Kidney glomerular epithelial cell (primary cell): Measurements from ENCODE around the gene CFAP97.
A peak's percentile ranks its signal among the peaks of the same experiment; 100 is the strongest.
"Not testable (repeated sequence)": the region's sequence is repeated elsewhere in the genome, so short reads cannot be mapped to it uniquely, and the experiment has no call there.

Experiments
- DNase-seq: peaks from one replicate; lab custom pipeline; 2025; lab: John Stamatoyannopoulos, UW

Gene CFAP97

DNA sequence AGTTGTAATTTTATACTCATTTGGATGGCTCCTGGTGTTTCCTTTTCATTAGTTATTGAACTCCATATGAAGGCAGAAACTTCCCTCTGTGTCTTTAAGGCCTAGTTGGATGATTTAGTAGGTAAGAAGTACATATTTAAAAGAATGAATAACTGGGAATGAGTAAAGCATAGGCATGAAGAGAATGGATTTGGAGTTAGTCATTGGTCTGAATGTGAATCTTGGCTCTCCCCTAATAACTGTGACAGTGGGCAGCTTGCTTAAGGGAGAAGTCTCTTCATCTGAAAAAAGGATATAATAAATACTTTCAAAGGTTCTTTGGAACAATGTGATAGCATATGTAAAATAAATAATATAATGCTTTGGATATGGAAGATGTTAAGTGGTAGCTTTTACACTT lies 18.8 kb upstream of the CFAP97 start:
- DNase-seq = peak; percentile 72

DNA sequence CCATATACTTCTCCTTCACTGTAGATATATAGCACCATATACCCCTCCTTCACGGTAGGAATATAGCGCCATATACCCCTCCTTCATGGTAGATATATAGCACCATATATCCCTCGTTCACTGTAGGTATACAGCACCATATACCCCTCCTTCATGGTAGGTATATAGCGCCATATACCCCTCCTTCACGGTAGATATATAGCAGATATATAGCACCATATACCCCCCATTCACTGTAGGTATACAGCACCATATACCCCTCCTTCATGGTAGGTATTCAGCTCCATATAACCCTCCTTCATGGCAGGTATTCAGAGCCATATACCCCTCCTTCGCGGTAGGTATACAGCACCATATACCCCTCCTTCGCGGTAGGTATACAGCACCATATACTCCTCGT lies 18.1 kb upstream of the CFAP97 start:
- DNase-seq = no peak

DNA sequence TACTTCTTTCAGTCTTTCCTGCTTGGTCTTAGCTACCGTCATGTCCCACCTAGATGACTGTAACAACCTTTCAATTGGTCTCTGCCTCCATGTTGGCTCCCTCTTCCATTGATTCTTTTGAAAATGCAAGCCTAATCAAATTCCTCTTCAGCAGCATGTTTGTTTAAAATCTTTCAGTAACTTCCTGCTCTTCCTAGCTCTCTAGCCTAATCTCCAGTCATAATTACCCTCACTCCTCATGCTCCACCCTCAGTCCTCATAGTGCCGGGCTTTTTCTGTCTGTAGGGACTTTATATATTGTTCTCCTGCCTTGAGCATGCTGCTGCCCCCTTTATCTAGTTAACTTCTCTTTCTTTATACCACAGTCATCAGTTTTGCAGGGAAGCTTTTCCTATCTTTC lies 17.7 kb upstream of the CFAP97 start:
- DNase-seq = no peak

DNA sequence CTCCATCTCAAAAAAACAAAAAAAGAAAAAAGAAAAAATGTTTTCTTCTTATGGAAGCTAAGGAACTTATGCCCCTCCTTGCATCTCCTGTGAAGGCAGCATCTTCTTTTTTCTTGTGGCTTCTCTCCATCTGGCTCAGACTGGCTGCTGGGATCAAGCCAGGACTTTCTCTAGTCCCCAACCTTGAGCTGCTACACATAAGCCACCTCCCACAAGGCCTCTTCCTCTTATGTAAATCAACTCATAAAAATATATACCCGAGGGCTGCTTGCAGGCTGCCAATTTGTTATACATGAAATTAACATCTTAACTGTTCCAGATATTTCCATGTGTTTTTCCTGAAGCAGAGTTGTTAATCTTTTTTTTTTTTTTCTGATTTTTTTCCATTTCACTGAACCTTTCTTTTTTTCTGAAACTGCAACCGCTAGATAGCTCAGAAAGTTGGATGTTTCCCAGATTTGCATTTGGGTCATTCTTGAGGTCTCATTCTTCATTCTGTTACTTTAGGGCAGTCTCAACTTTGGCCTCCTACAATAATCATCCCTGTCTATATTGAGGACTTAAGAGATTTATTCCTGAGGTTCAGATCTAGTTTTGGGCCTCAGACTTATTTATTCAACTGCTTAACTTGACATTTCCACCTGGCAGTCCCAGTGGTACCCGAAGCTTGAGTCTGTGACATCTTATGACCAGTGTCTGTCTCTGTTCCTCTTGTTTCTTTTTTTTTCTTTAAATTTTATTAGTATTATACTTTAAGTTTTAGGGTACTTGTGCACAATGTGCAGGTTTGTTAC lies 15.9 kb upstream of the CFAP97 start:
- DNase-seq = no peak

DNA sequence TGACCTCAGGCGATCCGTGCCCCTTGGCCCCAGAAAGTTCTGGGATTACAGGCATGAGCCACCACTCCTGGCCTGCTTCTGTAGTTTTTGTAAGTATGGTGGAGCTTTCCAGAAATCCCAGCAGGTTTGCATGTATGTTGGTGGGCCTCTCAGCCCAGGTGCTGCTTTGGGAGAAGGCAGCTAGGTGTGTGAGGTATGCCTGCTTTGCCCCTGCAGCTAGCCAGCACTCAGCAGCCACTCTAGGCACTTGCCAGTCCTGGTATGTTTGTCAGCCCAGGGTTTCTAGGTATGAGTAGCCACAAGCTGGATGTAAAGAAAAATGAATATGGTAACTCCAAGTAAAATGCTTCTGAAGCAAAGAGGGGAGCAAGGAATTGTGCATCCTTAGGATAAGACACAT lies 14.5 kb upstream of the CFAP97 start:
- no peak for DNase-seq

DNA sequence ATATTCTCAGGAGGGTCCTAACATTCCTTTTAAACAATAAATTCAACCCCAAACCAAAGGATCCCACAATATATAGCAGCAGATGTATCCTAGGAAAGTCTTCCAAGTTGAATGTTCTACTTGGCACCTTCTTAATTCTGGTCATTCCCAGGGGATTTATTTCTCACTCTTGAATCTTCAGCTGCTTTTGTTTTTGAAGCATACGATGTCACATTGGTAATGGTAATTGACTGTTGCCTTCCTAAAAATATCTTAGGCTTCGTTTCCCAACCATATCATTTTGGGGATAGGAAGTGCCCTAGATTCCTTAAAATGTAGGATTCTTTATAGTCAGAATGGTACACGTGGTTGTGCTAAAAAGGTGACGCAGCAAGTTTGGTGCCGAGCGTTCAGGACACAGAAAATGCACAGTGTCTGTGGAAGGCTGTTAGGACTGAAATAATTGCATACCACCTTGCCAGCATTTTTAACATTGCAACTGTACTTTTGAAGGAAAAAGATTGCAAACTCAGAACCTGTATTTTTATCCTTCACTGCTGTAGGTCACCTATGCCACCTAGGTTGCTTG lies 13.7 kb upstream of the CFAP97 start:
- no peak for DNase-seq

DNA sequence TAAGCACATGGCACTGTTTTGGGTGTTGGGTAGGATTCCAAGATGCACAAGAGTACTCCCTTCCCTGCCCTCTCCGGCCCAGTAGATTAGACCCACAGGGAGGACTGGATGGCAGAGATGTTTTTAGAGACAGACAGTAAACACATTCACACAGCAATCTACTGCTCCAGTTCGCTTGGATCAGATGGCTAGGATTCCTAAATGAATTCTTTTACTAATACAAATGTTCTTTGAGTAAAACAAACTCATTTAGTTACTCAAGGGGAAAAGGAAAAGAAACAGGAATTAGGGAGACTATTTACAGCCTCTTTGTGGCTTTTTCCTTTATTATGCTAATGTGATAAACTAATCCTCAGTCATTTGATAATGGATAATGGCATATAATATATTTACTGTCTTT lies 11.5 kb upstream of the CFAP97 start:
- DNase-seq = no peak

DNA sequence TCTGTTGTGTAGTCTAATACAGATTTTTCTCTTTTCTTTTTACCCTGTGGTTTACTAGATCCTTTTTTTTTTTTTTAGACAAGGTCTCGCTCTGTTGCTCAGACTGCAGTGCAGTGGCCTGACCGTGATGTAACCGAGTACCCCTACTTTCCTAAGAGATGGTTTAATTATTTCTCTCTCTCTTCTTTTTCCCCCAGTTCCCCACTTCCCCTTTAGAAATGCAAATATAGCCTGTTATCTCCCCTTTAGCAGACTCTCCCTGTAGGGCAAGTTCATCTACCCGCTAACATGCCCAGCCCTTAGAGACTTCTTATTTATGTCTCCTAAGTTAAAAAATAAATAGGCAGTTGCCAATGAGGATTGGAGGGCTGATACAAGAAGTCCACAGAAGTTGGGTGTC lies 10.1 kb upstream of the CFAP97 start:
- no peak for DNase-seq

DNA sequence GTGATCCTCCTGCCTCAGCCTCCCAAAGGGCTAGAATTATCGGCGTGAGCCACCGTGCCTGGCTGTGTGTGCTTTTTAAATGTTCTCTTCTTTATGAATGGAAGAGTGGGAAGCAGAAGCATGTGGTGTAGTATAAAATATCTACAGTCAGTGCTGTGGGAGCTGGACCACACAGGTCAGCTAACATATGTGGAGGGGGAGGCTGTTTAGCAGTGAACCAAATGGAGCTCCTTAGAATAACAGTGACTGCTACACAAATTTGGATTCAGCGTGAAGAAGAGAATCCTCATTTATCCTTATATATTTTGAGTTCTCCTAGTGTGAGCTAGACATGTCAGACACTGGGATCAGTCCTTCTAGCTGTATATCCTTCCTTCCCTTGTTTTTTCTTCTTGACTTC lies 8.8 kb upstream of the CFAP97 start:
- no peak for DNase-seq

DNA sequence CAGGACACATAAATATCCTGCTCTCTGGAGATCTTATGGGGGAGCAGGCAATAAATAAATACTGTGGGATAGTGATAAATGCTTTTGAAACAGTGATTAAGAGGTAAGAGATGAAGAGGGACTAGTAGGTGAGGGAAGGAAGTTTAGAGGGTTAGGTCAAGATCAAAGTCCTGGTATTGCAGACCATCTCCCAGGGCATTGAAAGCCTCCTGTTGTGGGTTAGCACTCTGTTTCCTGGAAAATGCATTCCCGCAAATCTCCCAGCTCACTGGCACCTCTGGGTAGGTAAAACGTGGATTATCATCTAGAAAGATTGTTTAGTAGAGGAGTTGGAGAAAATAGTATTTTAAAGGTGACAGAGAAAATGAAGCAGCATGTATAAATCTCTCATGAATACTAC lies 7.8 kb upstream of the CFAP97 start:
- no peak for DNase-seq

DNA sequence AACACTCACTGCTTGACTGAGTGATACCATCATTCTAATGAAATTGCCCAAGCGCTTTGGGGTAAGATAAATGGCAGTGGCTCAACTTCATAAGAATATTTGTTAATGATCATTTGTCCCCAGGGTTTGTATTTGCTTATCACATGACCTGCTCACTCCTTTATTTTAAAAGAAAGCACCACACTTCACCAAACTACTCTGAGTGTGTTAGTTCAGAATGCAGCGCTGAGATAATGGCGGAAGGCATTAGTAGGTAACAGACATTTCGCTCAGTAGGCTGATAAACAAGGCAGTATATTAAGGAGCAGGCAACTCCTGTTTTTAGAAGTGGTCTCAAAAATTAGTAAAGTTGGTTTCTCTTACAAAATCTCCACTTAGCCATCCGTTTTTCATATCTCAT lies 7.2 kb upstream of the CFAP97 start:
- no peak for DNase-seq

DNA sequence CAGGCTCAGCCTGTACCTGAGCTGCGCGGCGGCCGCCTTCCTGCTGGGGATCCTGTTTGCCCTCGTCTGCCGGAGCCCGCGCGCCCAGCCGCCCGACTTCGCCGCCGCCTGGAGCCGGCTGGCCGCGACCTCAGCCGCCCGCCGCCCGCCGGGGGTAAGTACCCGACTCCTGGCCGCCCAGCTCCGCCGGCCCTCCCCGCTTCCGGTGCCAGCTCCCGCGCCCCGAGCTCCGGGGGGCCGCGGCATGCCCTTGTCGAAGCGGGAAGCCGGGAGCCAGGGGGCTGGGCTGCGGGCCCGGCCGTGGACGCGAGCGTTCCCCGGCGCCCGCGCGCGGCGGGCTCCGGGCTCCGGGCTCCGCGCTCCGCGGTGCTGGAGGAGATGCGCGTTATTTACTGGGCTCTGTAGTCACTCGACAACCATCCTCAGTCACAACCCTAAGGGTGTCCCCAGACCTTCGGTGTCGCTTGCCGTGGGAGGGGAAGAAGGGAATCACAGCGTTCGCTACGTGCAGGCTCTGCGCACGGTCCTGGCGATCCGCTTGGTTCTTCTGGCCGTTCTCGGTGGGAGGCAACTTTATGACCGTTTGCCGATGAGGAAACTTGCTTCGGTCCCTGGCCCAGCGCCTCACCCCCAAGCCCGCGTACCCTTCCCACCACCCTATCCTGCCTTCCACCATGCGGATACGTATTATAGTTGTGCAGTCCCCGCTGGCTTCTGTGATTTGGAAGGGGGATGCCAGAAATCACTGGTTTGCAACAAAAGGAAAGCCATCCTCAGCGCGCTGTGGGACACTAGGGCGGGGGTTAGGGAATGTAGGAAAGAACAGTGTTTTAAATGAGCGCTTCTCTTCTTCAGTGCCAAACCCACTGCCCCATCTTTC lies 6.5 kb upstream of the CFAP97 start:
- peak; percentile 41 for DNase-seq

DNA sequence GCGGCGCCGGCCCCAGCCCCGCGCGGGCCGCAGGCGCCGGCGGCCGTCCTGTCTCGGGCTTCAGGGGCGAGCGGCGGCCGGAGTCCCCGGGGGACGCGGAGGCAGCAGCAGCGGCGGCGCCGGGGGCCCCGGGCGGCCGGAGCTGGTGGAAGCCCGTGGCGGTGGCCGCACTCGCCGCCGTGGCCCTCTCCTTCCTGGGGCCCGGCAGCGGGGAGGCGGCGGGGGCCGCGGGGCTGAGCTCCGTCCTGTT lies 6.0 kb upstream of the CFAP97 start:
- DNase-seq = not testable (repeated sequence)

DNA sequence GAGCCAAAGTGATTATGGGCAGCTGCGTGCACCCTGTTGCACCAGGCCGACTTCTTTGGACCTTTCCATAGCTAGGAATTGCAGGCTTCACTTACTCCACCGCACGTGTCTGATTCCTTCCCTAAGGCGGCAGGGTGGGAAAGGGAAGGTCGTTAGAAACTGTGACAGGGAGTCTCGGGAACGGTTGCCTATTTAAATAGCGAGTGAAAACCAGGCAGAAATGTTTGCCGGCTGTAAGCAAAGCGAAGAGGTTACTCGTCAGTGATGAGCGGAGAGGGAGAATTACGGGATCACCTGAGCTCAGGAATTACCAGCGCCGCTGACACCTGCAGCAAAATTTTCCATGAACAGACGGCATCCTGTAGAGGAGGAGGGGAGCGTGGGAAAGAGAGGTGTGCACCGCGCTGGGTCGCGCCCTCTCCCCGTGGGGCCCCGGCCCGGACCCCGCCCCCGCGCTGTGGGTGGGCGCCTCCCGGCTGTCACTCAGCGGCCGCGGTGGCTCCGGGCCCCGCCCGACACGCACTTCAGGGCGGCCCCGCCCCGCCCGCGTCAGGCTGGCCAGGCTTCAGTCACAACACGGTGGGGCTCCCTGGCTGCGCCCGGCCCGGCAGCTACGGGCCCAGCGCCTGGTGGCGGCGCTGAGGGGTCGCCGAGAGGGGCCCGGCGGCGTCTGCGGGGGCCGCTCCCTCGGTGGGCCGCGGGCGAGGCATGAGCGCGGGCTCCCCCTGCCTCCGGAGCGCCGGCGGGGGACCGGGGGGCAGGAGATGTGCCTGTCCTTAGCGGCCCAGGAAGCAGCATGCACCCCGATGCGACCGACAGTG lies 5.4 kb upstream of the CFAP97 start, which contains the start of gene SNX25:
Gene SNX25 (plus strand): TSS at position 568 of the 821 bp plus-strand sequence. CDS start 229 bp downstream, at position 797.
- peak; percentile 71 for DNase-seq

DNA sequence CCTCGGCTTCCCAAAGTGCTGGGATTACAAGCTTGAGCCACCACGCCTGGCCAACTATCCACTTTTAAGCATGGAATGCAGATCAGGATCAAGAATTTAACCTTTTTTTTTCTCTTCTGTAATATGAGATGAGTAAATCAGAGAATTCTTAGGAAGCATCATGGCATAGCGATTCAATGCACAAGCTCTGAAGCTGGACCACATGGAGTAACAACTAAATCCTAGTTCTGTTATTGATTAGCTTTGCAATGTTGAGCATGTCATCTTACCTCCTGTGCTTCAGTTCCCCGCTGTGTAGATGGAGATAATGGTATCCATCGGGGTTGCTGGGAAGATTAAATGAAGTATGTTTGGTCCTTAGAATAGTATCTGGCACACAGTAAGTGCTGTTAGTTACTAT lies 3.7 kb upstream of the CFAP97 start:
- no peak for DNase-seq

DNA sequence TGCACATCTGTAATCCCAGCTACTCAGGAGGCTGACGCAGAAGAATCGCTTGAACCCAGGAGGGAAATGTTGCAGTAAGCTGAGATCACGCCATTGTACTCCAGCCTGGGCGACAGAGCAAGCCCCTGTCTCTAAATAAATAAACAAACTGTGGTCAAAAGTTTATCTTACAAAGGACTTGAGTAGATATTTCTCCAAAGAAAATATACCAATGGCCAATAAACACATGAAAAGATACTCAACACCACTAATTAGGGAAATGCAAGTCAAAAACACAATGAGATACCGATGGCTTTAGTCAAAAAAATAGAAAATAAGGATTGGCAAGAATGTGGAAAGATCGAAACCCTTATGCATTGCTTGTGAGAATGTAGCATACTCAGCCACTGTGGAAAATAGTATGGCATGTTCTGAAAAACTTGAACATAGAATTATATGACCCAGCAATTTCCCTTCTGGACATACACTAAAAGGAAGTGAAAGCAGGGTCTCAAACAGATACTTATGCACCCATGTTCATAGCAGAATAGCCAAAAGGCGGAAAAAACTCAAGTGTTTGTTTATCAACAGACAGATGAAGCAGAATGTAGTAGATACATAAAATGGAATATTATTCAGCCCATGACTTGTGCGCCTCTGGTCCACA lies 2.0 kb upstream of the CFAP97 start:
- no peak for DNase-seq

DNA sequence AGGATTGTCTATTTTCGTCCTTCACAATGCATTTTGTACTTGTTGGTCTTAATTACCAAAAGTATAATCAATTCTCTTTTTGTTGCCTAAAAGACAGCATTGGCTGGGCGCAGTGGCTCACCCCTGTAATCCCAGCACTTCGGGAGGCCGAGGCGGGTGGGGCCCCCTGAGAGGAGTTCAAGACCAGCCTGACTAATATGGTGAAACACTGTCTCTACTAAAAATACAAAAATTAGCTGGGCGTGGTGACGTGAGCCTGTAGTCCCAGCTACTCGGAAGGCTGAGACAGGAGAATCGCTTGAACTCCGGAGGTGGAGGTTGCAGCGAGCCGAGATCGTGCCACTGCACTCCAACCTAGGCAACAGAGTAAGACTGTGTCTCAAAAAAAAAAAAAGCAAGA lies 1.3 kb upstream of the CFAP97 start:
- DNase-seq = not testable (repeated sequence)

DNA sequence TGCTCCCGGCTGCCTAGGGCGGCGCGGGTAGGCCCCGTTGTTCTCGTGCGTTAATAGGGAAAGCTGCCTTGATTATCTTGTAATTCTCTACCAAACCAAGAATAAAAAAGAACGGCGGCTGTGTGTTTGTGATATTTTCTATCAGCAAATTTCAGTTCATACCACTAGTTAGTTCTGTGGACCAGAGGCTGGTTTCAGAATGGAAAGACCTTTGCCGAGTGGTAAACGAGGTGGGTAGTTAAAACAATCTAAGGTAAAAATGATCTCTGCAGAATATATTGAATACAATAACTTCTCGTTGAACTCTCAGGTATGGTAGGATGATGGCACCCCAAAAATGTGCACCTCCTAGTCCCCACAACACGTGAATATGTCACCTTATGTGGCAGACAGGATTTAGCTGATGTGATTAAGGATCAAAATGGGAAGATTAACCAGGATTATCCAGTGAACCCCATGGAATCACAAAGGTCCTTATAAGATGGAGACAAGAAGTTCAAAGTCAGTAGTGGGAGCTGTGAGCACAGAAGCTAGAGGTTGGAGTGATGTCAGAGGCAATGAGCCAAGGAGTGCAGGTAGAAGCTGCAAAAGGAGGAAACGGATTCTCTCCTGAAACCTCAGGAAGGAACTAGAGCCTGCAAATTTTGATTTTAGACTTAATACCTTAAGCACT lies 574 bp upstream of the CFAP97 start:
- DNase-seq = peak; percentile 51

DNA sequence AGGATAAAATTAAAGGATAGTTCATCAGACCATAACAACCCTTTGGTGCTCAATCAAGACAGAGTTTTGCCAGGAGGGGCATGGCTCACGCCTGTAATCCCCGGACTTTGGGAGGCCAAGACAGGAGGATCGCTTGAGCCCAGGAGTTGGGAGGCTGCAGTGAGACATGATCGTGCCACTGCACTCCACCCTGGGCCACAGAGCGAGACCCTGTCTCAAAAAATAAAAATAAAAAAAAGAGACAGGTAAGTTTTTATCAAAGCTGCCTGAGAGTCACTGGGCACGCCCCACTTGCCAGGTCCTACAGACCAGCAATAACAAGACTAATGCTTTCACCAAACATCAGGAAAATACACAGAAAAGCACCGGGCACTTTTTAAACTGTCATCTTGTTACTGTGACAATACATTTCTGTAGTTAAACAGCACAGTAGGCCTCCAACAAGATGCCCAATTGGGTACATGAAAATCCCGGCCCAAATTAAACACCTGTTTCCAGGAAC lies 765 bp downstream of the CFAP97 start:
- DNase-seq = no peak

DNA sequence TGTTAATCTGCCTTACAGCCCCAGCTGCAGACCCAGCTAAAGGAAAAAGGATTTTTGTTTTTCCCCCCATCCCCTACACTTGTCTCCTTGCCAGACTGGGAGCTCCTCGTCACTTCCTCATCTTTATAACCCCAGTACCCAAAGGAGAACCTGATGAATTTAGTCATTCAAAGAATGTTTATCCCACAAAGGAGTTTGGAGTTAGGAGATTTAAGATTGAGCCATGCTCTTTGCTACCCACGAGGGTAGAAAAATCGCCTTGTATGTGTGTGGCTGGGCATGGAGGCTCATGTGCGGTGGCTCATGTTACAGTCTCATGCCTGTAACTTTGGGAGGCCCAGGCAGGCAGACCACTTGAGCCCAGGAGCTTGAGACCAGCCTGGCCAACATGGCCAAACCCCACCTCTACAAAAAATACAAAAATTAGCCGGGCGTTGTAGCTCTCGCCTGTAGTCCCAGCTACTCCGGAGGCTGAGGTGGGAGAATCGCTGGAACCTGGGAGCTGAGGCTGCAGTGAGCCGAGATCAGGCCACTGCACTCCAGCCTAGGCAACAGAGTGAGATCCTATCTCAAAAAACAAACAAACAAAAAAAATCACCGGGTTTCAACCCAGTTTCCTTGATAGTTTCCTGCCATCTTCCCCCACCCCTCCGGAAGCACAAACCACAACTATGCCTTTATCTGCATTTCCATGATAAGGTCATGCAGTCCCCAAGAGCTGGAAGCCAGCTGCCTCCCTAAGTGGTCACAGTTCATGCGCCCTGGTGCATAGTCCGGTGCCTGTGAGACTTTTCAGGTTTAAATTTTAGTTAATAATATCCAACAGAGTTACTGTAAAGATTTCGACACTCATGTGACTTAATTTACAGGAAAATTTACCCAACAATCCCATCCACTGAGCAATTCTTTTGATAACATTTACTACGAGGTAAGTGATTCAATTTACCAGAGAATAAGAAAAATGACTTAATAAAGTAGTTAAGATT lies 1.5 kb downstream of the CFAP97 start:
- DNase-seq = no peak
